H4 (cell line): ENCODE data around the gene SUN1. TPM values are rescaled to one million over a fixed set of nuclear protein-coding genes. Genes with fewer than 3 reads are reported as not detected.
"Not testable (repeated sequence)": the region's sequence is repeated elsewhere in the genome, so short reads cannot be mapped to it uniquely, and the experiment has no call there.

Experiments
- DNase-seq: peaks from one replicate; pipeline ENCODE4 v3.0.0-alpha.2; 2015; ENCODE audit warnings: low spot score
- total RNA-seq: library from RNA; depleted of rRNA; stranded (reverse); fragments of >200 nt; shearing (Covaris generic); gene quantifications from 2 replicates; pipeline ENCODE4 v1.2.3, GENCODE V29; 2014; rRNA removed

SUN1 gene
- 157 and 180 TPM in 2 replicates for total RNA-seq

- peak; percentile 88 for DNase-seq
These were observed at the start of gene SUN1 for GRCh38 chr7:832167-832967. Gene SUN1, plus strand, starts transcription at chr7:832476. Its CDS starts 49 bp downstream, at chr7:832525.

- no peak for DNase-seq
These were observed 49.4 kb upstream of the SUN1 start for GRCh38 chr7:782718-783449.

GRCh38 chr7:783556-784490 lies 48.5 kb upstream of the SUN1 start:
- no peak for DNase-seq

- no peak for DNase-seq
These were observed 47.3 kb upstream of the SUN1 start for GRCh38 chr7:784971-785370.

- no peak for DNase-seq
These were observed 46.9 kb upstream of the SUN1 start for GRCh38 chr7:785416-785815.

- DNase-seq: peak; percentile 63
These were observed 45.6 kb upstream of the SUN1 start for GRCh38 chr7:786472-787255.

- DNase-seq: no peak
These were observed 44.7 kb upstream of the SUN1 start for GRCh38 chr7:787332-788240.

- DNase-seq: no peak
These were observed 40.8 kb upstream of the SUN1 start for GRCh38 chr7:791519-791918.

- no peak for DNase-seq
These were observed 38.1 kb upstream of the SUN1 start for GRCh38 chr7:794207-794606.

GRCh38 chr7:794671-795329 lies 37.5 kb upstream of the SUN1 start:
- DNase-seq: no peak

GRCh38 chr7:796434-797169 lies 35.7 kb upstream of the SUN1 start:
- DNase-seq: not testable (repeated sequence)

GRCh38 chr7:798921-799470 lies 33.3 kb upstream of the SUN1 start:
- no peak for DNase-seq

- no peak for DNase-seq
These were observed 31.6 kb upstream of the SUN1 start for GRCh38 chr7:800692-801091.

GRCh38 chr7:801351-801750 lies 30.9 kb upstream of the SUN1 start:
- DNase-seq: not testable (repeated sequence)

- no peak for DNase-seq
These were observed 30.3 kb upstream of the SUN1 start for GRCh38 chr7:801940-802381.

GRCh38 chr7:802500-803242 lies 29.6 kb upstream of the SUN1 start:
- DNase-seq: no peak

GRCh38 chr7:803243-803635 lies 29.0 kb upstream of the SUN1 start:
- no peak for DNase-seq

- DNase-seq: not testable (repeated sequence)
These were observed 28.5 kb upstream of the SUN1 start for GRCh38 chr7:803796-804195.
